DOHH2 (cell line): ENCODE measurements around the gene RPS6KA2.

Experiments used
- H3F3A ChIP-seq: fragments of 200-600 bp; sonication (generic), shearing (Covaris generic); 2 replicates; pipeline ENCODE4 v1.6.0; 2016; ENCODE audit warnings: antibody characterized with exemption, mild to moderate bottlenecking; ENCODE audit not compliant: control insufficient read depth, insufficient read depth
- H3K27ac ChIP-seq: fragments of 200-600 bp; sonication (generic); 2 replicates; pipeline ENCODE4 v1.5.1; 2014; ENCODE audit warnings: low read depth, mild to moderate bottlenecking, low read length, moderate library complexity
- H3K27me3 ChIP-seq: fragments of 200-600 bp; sonication (generic); 2 replicates; pipeline ENCODE4 v1.6.1; 2014; ENCODE audit warnings: mild to moderate bottlenecking, low read length, mixed read lengths; ENCODE audit not compliant: control insufficient read depth
- H3K36me3 ChIP-seq: fragments of 200-600 bp; sonication (generic); 2 replicates; pipeline ENCODE4 v1.6.1; 2014; ENCODE audit warnings: mild to moderate bottlenecking, low read length, moderate library complexity, mixed read lengths; ENCODE audit not compliant: control insufficient read depth
- H3K4me1 ChIP-seq: fragments of 200-600 bp; sonication (generic); 2 replicates; pipeline ENCODE4 v1.6.1; 2014; ENCODE audit warnings: mild to moderate bottlenecking, low read length, mixed read lengths; ENCODE audit not compliant: control insufficient read depth
- H3K4me2 ChIP-seq: fragments of 200-600 bp; sonication (generic); 2 replicates; pipeline ENCODE4 v1.6.0; 2014; ENCODE audit warnings: mild to moderate bottlenecking, low read length, moderate library complexity
- H3K4me3 ChIP-seq: fragments of 200-600 bp; sonication (generic); 2 replicates; pipeline ENCODE4 v1.5.1; 2014; ENCODE audit warnings: mild to moderate bottlenecking, low read length, mixed read lengths
- H3K79me2 ChIP-seq: fragments of 200-600 bp; sonication (generic); 2 replicates; pipeline ENCODE4 v1.6.1; 2014; ENCODE audit warnings: mild to moderate bottlenecking, low read length, mixed read lengths; ENCODE audit not compliant: control insufficient read depth
- H3K9me2 ChIP-seq: fragments of 200-600 bp; sonication (generic); replicated peaks from 2 replicates; pipeline ENCODE4 v1.6.1; 2014; ENCODE audit warnings: mild to moderate bottlenecking, low read length, mixed read lengths; ENCODE audit not compliant: control insufficient read depth
- H3K9me3 ChIP-seq: fragments of 200-600 bp; sonication (generic); 2 replicates; pipeline ENCODE4 v1.6.1; 2014; ENCODE audit warnings: antibody characterized with exemption, low read length, mixed read lengths; ENCODE audit not compliant: control insufficient read depth, insufficient read depth
- H4K20me1 ChIP-seq: fragments of 200-600 bp; sonication (generic); 2 replicates; pipeline ENCODE4 v1.6.0; 2014; ENCODE audit warnings: low read depth, mild to moderate bottlenecking, antibody characterized with exemption, low read length, moderate library complexity; ENCODE audit not compliant: control insufficient read depth, insufficient read depth
- CTCF ChIP-seq: fragments of 200-600 bp; sonication (generic); IDR thresholded peaks from one replicate; pipeline ENCODE4 v1.5.1; 2014; ENCODE audit warnings: antibody characterized with exemption, mild to moderate bottlenecking, low read depth, low read length; ENCODE audit not compliant: poor library complexity, severe bottlenecking
- EZH2phosphoT487 ChIP-seq: fragments of 200-600 bp; sonication (generic); IDR thresholded peaks from 2 replicates; pipeline ENCODE4 v1.6.1; 2017; ENCODE audit warnings: borderline replicate concordance, mild to moderate bottlenecking, antibody characterized with exemption, low read length, moderate library complexity, mixed read lengths

Gene RPS6KA2

GRCh38 chr6:166570929-166571713 is 55.9 kb downstream of the RPS6KA2 start:
- Histone ChIP-seq H3K4me1 (no peaks in the 10 kb centered on the region), H4K20me1 (no peaks in the 10 kb centered on the region), H3K36me3 (no peaks in the 10 kb centered on the region), H3K79me2 (no peaks in the 10 kb centered on the region), H3K4me3 (no peak overlapping the region), H3F3A (no peaks in the 10 kb centered on the region), H3K9me3 (no peaks in the 10 kb centered on the region), H3K9me2 (no peaks in the 10 kb centered on the region), H3K27me3 (no peaks in the 10 kb centered on the region), H3K27ac (no peak overlapping the region), H3K4me2 (no peak overlapping the region)
- no peak for TF ChIP-seq CTCF
- no peak for TF ChIP-seq EZH2phosphoT487

DNA sequence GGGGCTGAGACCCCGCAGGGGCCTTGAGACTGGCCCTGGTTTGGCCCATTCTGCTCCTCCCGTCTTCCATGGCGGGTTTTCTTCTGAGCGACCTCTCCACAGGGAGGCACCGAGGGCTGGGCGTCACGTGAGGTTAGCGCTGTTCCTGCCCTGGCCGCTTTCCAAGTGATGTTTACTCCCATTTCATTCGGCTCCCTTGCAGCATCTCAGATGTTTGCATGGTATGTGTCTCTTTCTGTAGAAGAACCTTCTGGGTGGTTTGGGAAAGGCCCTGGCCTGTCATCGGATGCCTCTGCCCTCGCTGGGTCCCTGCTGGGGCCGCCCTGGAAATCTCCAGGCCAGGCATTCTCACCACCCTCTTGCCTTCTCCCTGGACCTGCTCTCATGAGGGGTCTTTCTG is 57.8 kb downstream of the RPS6KA2 start:
- no peaks in the 10 kb centered on the region for H3K9me2 ChIP-seq
- no peaks in the 10 kb centered on the region for H3K36me3 ChIP-seq
- H4K20me1 ChIP-seq, result no peaks in the 10 kb centered on the region
- H3K27ac ChIP-seq, result no peak overlapping the region
- H3K27me3 ChIP-seq, result no peaks in the 10 kb centered on the region
- H3F3A ChIP-seq, result no peaks in the 10 kb centered on the region
- no peak overlapping the region for H3K4me2 ChIP-seq
- TF ChIP-seq EZH2phosphoT487, result no peak
- TF ChIP-seq CTCF, result no peak
- H3K9me3 ChIP-seq, result no peaks in the 10 kb centered on the region
- H3K4me3 ChIP-seq, result no peak overlapping the region
- H3K79me2 ChIP-seq, result no peaks in the 10 kb centered on the region
- no peaks in the 10 kb centered on the region for H3K4me1 ChIP-seq

DNA sequence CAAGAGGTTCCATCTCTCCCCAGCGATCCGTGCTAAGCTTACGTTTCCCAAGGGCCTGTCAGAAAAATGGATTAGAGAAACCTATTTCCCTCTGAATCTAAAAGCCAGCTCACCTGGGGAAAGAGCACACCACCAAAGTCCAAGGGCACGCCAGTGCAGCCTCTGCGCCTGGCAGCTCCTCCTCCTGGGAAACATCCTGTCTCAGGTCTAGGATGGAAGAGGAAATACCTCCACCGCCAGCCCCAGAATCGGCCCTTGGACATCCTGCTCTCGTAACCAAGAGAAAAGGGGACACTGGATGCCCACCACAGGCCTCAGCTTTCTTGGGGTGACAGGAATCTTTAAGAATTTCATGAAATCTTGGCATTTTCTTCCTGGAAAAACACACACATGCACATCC is 59.2 kb downstream of the RPS6KA2 start:
- Histone ChIP-seq H3K36me3 (no peaks in the 10 kb centered on the region), H3K4me3 (no peak overlapping the region), H3K27ac (no peak overlapping the region), H3K9me3 (no peaks in the 10 kb centered on the region), H3F3A (no peaks in the 10 kb centered on the region), H4K20me1 (no peaks in the 10 kb centered on the region), H3K4me2 (no peak overlapping the region), H3K9me2 (no peaks in the 10 kb centered on the region), H3K4me1 (no peaks in the 10 kb centered on the region), H3K79me2 (no peaks in the 10 kb centered on the region), H3K27me3 (no peaks in the 10 kb centered on the region)
- TF ChIP-seq EZH2phosphoT487 (no peak), CTCF (no peak)
